GM12878 (cell line): ENCODE data around the gene AJM1. TPM values are rescaled to one million over a fixed set of nuclear protein-coding genes. Genes with fewer than 3 reads are reported as not detected.

Source experiments
- ATAC-seq: fragments of 200-7000 bp; cut with Tn5 transposase; 3 replicates; pipeline ENCODE4 v1.9.1; 2020; ENCODE audit warnings: mild to moderate bottlenecking, moderate library complexity
- BruUV-seq: library from RNA; stranded (reverse); fragments of 400-500 nt; replicated peaks from 2 replicates; lab custom pipeline; 2021; lab: Mats Ljungman, UMichigan
- CTCF ChIA-PET: fragments of 300-600 bp; sonication (Branson Sonifier 250); formaldehyde crosslinking; extraction: SDS; loops from one replicate; lab custom pipeline; 2021; ENCODE audit warnings: inconsistent platforms; lab: Yijun Ruan, JAX
- POLR2A ChIA-PET: fragments of 350-600 bp; formaldehyde crosslinking; extraction: SDS; loops from one replicate; lab custom pipeline; 2021; ENCODE audit warnings: inconsistent platforms; lab: Charles Lee
- RAD21 ChIA-PET: fragments of 300-600 bp; sonication (Branson Sonifier 250); formaldehyde crosslinking; loops from one replicate; lab custom pipeline; 2023; ENCODE audit warnings: antibody characterized with exemption; ENCODE audit not compliant: unreplicated experiment; lab: Charles Lee
- SMC1A ChIA-PET: fragments of 300-600 bp; sonication (Branson Sonifier 250); formaldehyde crosslinking; loops from one replicate; lab custom pipeline; 2023; ENCODE audit not compliant: unreplicated experiment, uncharacterized antibody; lab: Charles Lee
- DNase-seq: peaks from one replicate; pipeline ENCODE4 v3.0.0-alpha.2; 2011; ENCODE audit warnings: low read depth, low spot score
- FAIRE-seq: peaks from 3 replicates; lab custom pipeline; 2011; peaks lifted over from hg19 to GRCh38; lab: Jason Lieb, UNC
- H2AFZ ChIP-seq: 2 replicates; pipeline ENCODE4 v1.6.0; 2011; ENCODE audit warnings: low read depth, low read length, control low read depth; ENCODE audit not compliant: control insufficient read depth
- H3K27ac ChIP-seq: 2 replicates; pipeline ENCODE4 v1.5.1; 2011; ENCODE audit warnings: control low read depth; ENCODE audit not compliant: control insufficient read depth, insufficient read depth
- H3K27me3 ChIP-seq, 2 experiments: replicated peaks in 1 of 2; 2 replicates each; pipeline versions ENCODE4 v1.6.0 to v1.6.1; 2011; ENCODE audit warnings: low read length in 1 of 2; ENCODE audit not compliant: control insufficient read depth in 2 of 2, insufficient read depth in 2 of 2
- H3K36me3 ChIP-seq, 2 experiments: 2 replicates each; pipeline ENCODE4 v1.5.1; 2011; ENCODE audit warnings: low read length in 1 of 2; ENCODE audit not compliant: control insufficient read depth in 2 of 2, insufficient read depth in 2 of 2
- H3K4me1 ChIP-seq: 2 replicates; pipeline ENCODE4 v1.6.1; 2011; ENCODE audit warnings: mild to moderate bottlenecking, low read length, moderate library complexity, mixed read lengths; ENCODE audit not compliant: control insufficient read depth, insufficient read depth
- H3K4me2 ChIP-seq: 2 replicates; pipeline ENCODE4 v1.6.0; 2011; ENCODE audit warnings: control low read depth; ENCODE audit not compliant: control insufficient read depth, insufficient read depth
- H3K4me3 ChIP-seq: fragments of 200-600 bp; sonication (generic); 2 replicates; pipeline ENCODE4 v1.5.1; 2016
- H3K79me2 ChIP-seq: 2 replicates; pipeline ENCODE4 v1.6.0; 2011; ENCODE audit warnings: low read length; ENCODE audit not compliant: control insufficient read depth, insufficient read depth
- H3K9ac ChIP-seq: 2 replicates; pipeline ENCODE4 v1.8.0; 2011; ENCODE audit warnings: low read length, control low read depth, mixed read lengths; ENCODE audit not compliant: control insufficient read depth, insufficient read depth
- H3K9me3 ChIP-seq: replicated peaks from 3 replicates; pipeline ENCODE4 v1.5.1; 2011; ENCODE audit warnings: mild to moderate bottlenecking, low read length; ENCODE audit not compliant: control insufficient read depth, insufficient read depth
- H4K20me1 ChIP-seq: 2 replicates; pipeline ENCODE4 v1.6.0; 2011; ENCODE audit not compliant: control insufficient read depth, insufficient read depth
- CUX1 ChIP-seq: IDR thresholded peaks from 2 replicates; pipeline ENCODE4 v1.6.1; 2012; ENCODE audit warnings: improper control_type of control experiment, low read depth, low read length; ENCODE audit not compliant: insufficient replicate concordance
- EZH2 ChIP-seq: IDR thresholded peaks from 2 replicates; pipeline ENCODE4 v1.6.1; 2012; ENCODE audit warnings: low read depth, mild to moderate bottlenecking, control low read depth, inconsistent platforms, low read length, borderline replicate concordance; ENCODE audit not compliant: control insufficient read depth
- MYC ChIP-seq: IDR thresholded peaks from 2 replicates; pipeline ENCODE4 v1.6.1; 2011; ENCODE audit warnings: mild to moderate bottlenecking, low read length, moderate library complexity, inconsistent platforms; ENCODE audit not compliant: insufficient read depth, insufficient replicate concordance, insufficient read length, severe bottlenecking
- NR2F1 ChIP-seq: fragments of 450-650 bp; conservative IDR thresholded peaks from 2 replicates; pipeline ENCODE4 v1.6.1; 2017; ENCODE audit warnings: mild to moderate bottlenecking
- POLR2AphosphoS5 ChIP-seq: IDR thresholded peaks from 2 replicates; pipeline ENCODE4 v1.6.1; 2011; ENCODE audit warnings: mild to moderate bottlenecking, low read length, inconsistent platforms
- SIX5 ChIP-seq: IDR thresholded peaks from 2 replicates; pipeline ENCODE4 v1.6.1; 2011; ENCODE audit warnings: mild to moderate bottlenecking, low read depth, low read length, moderate library complexity; ENCODE audit not compliant: severe bottlenecking
- SMC3 ChIP-seq: IDR thresholded peaks from 2 replicates; pipeline ENCODE4 v1.6.1; 2011; ENCODE audit warnings: low read length, improper control_type of control experiment, borderline replicate concordance
- SP1 ChIP-seq: IDR thresholded peaks from one replicate; pipeline ENCODE4 v1.6.1; 2011; ENCODE audit warnings: low read depth, low read length
- ZZZ3 ChIP-seq: IDR thresholded peaks from 2 replicates; pipeline ENCODE4 v1.6.1; 2011; ENCODE audit warnings: low read depth; ENCODE audit not compliant: control insufficient read depth, insufficient read length
- WGBS: methylation state at CpG from one replicate; pipeline ENCODE4 v1.1.6; 2016; ENCODE audit warnings: low lambda C conversion rate; ENCODE audit not compliant: insufficient replicate concordance, insufficient coverage; ENCODE audit errors: missing lambda C conversion rate; 5-methylcytosine and 5-hydroxymethylcytosine counted together
- in situ Hi-C: fragments of 300-500 bp; cut with MboI; formaldehyde crosslinking; loops from 9 replicates; pipeline ENCODE4 v1.14.3; 2018; ENCODE audit warnings: mixed read lengths
- intact Hi-C: fragments of 100-400 bp; cut with micrococcal nuclease; formaldehyde crosslinking; loops from one replicate; pipeline ENCODE4 v1.14.2; 2022; ENCODE audit not compliant: unreplicated experiment
- polyA plus RNA-seq, 11 experiments: library from polyadenylated mRNA; depleted of rRNA in 4 of 11; unstranded in 6 of 11; stranded (reverse) in 5 of 11; fragments of >200 nt; fragmentation: Nextera tagmentation in 4 of 11; fragmentation: Illumina TruSeq in 1 of 11; extraction: Ambion mirVana in 4 of 11; extraction: Trizol in 1 of 11; gene quantifications; 1 replicate in 1 of 11; 2 replicates in 10 of 11; pipeline versions ENCODE4 v1.2.1 to v1.2.3, GENCODE V29; 2011 to 2016; ENCODE audit warnings: inconsistent platforms in 2 of 11, missing spikeins in 2 of 11, low read depth in 1 of 11
- total RNA-seq, 4 experiments: library from RNA; depleted of rRNA in 3 of 4; stranded (reverse); fragments of >200 nt in 3 of 4; fragmentation: Illumina TruSeq in 1 of 4; extraction: Trizol in 1 of 4; gene quantifications; 2 replicates each; pipeline versions ENCODE4 v1.2.1 to v1.2.3, GENCODE V29; 2013 to 2021

The AJM1 gene
- total and polyA plus RNA-seq, 10 of the 15 experiments (the other 5 are each of a cell fraction or from before 2014, with no cell fraction given), result 0.06 to 2.5 (median 1.0) TPM; not detected in 2

DNA sequence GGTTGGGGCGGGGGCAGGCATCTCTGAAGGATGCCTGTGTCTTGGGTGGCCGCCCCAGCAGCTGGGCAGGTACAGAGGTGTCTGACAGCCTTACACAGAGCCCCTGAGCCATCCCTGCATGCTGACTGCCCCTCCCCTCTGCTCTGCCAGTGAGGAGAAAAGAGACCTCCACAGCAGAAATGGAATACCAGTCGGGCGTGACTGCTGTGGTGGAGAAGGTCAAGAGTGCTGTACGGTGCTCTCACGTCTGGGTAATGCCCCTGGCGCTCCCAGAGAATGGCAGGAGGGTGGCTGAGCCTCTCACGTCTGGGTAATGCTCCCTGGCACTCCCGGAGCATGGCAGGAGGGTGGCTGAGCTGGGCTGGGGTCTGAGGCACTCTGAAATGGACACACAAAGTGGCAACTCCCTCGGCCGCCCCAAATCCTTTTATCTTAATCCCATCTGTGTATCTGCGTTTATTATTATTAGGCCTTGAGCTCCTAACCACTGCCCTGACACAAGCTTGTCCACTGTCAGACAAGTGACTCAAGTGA, 37.0 kb upstream of the AJM1 start:
- H4K20me1 ChIP-seq, result no peaks in the 10 kb centered on the region
- H3K9ac ChIP-seq, result no peak overlapping the region
- H3K9me3 ChIP-seq, result no peaks in the 10 kb centered on the region
- H3K27ac ChIP-seq, result no peak overlapping the region
- H3K79me2 ChIP-seq, result peaks cover 27% of the 10 kb centered on the region
- FAIRE-seq (no peak), DNase-seq (no peak)
- no peak overlapping the region for H3K4me3 ChIP-seq
- ChIA-PET SMC1A (no interaction called here), POLR2A (interaction anchor here (0.5 to 1.2 kb wide), 3 partner anchors 10 to 345 kb away, joined by 3 read pairs; no protein-coding TSS in a partner anchor), CTCF (interaction anchor here (0.9 to 4.4 kb wide), 3 partner anchors 12 to 230 kb away, joined by 3 to 15 read pairs (median 6); no protein-coding TSS in a partner anchor), RAD21 (interaction anchor here (1.4 kb wide), 1 partner anchor 230 kb away, joined by 4 read pairs; no protein-coding TSS in a partner anchor)
- H3K4me2 ChIP-seq, result no peak overlapping the region
- peaks cover 15% of the 10 kb centered on the region for H3K4me1 ChIP-seq
- BruUV-seq, result no TSS peak
- in situ Hi-C loops, result no loop called here
- peaks cover 0 to 4% of the 10 kb centered on the region in 2 experiments; a peak in 2 of 4 replicates for H3K36me3 ChIP-seq
- 70% methylated on average over 12 of the region's 12 CpGs for WGBS
- TF ChIP-seq MYC (no peak), NR2F1 (no peak), SP1 (no peak)
- TF ChIP-seq, all 136 proteins: peak for 0
- Histone ChIP-seq H2AFZ (no peak overlapping the region), H3K27me3 (no peaks in the 10 kb centered on the region)
- no peak for ATAC-seq
- intact Hi-C loops, result loop anchor here (10.0 kb wide), 1 partner anchor 80 kb away; the partner anchor contains the start of gene TRAF2

DNA sequence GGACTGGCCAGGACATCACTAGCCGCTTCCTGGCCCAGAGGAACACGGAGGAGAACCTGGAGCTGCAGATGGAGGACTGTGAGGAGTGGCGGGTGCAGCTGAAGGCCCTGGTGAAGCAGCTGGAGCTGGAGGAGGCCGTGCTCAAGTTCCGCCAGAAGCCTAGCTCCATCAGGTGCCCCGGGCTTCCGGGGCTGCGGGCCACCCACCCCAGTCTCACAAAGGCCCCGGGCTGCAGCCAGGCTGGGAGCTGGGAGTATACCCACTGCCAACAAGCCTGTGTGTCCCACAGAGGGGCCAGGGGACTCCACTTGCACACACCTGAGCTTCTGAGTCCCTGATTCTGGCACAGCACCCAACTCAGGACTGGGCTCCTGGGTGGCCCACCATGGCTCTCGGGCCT, 36.2 kb upstream of the AJM1 start:
- H3K36me3 ChIP-seq, result peaks cover 0 to 4% of the 10 kb centered on the region in 2 experiments; a peak in 2 of 4 replicates
- H3K4me3 ChIP-seq, result no peak overlapping the region
- no peaks in the 10 kb centered on the region for H3K9me3 ChIP-seq
- no peak for TF ChIP-seq SMC3
- no peak for TF ChIP-seq EZH2
- TF ChIP-seq ZZZ3, result no peak
- no peak for TF ChIP-seq POLR2AphosphoS5
- TF ChIP-seq CUX1, result no peak
- TF ChIP-seq SIX5, result no peak
- H3K27me3 ChIP-seq, result no peaks in the 10 kb centered on the region
- H3K27ac ChIP-seq, result no peak overlapping the region
- ChIA-PET CTCF (interaction anchor here (0.9 to 4.4 kb wide), 8 partner anchors 12 to 386 kb away, joined by 3 to 15 read pairs (median 5); partner anchors contain the start of gene AJM1), POLR2A (interaction anchor here (0.5 to 1.2 kb wide), 3 partner anchors 9 to 344 kb away, joined by 3 to 4 read pairs (median 3); no protein-coding TSS in a partner anchor), SMC1A (no interaction called here), RAD21 (interaction anchor here (1.4 kb wide), 1 partner anchor 229 kb away, joined by 4 read pairs; no protein-coding TSS in a partner anchor)
- intact Hi-C loops, result loop anchor here (10.0 kb wide), 1 partner anchor 79 kb away; the partner anchor contains the start of gene TRAF2
- FAIRE-seq (no peak), ATAC-seq (no peak), DNase-seq (no peak)
- BruUV-seq, result no TSS peak
- H3K4me1 ChIP-seq, result peaks cover 7% of the 10 kb centered on the region
- H3K79me2 ChIP-seq, result peaks cover 32% of the 10 kb centered on the region
- no peak overlapping the region for H3K9ac ChIP-seq
- H3K4me2 ChIP-seq, result no peak overlapping the region; the same call in 1 of the 2 replicates
- no peak overlapping the region for H2AFZ ChIP-seq
- WGBS, result 93% methylated on average over 10 of the region's 10 CpGs
- in situ Hi-C loops, result no loop called here
- no peaks in the 10 kb centered on the region for H4K20me1 ChIP-seq
